GM12865 (cell line): Measurements from ENCODE around the gene FOXN1.

Source experiments
- DNase-seq: peaks from one replicate; pipeline ENCODE4 v3.0.0; 2010; ENCODE audit warnings: low read depth
- H3K4me3 ChIP-seq: 2 replicates; pipeline ENCODE4 v1.5.1; 2011; ENCODE audit warnings: mild to moderate bottlenecking, low read depth, low read length, control low read depth
- CTCF ChIP-seq: IDR thresholded peaks from 2 replicates; pipeline ENCODE4 v1.5.1; 2011; ENCODE audit warnings: low read length, control low read depth, low read depth, inconsistent platforms; ENCODE audit not compliant: insufficient read depth; ENCODE audit errors: missing control alignments

Gene FOXN1

GRCh38 chr17:28527181-28527681 lies 21.1 kb downstream of the FOXN1 start:
- DNase-seq: no peak
- TF ChIP-seq CTCF: no peak
- H3K4me3 ChIP-seq: no peak overlapping the region

- no peak for TF ChIP-seq CTCF
- no peak for DNase-seq
- no peak overlapping the region for H3K4me3 ChIP-seq
Observed at GRCh38 chr17:28527859-28528258, 21.7 kb downstream of the FOXN1 start.

- no peak for DNase-seq
- H3K4me3 ChIP-seq: no peak overlapping the region
- no peak for TF ChIP-seq CTCF
Observed at GRCh38 chr17:28528327-28529012, 22.3 kb downstream of the FOXN1 start.

- DNase-seq: no peak
- H3K4me3 ChIP-seq: no peak overlapping the region
- no peak for TF ChIP-seq CTCF
Observed at GRCh38 chr17:28529013-28529400, 22.9 kb downstream of the FOXN1 start.

GRCh38 chr17:28530250-28530649 lies 24.1 kb downstream of the FOXN1 start:
- no peak for TF ChIP-seq CTCF
- DNase-seq: no peak
- no peak overlapping the region for H3K4me3 ChIP-seq

GRCh38 chr17:28530926-28531325 lies 24.8 kb downstream of the FOXN1 start:
- TF ChIP-seq CTCF: no peak
- DNase-seq: no peak

More at GRCh38 chr17:28530926-28531325, 24.8 kb downstream of the FOXN1 start:
- H3K4me3 ChIP-seq: no peak overlapping the region
